K562 (cell line): ENCODE results near the gene NABP1. TPM values are rescaled to one million over a fixed set of nuclear protein-coding genes. Genes with fewer than 3 reads are reported as not detected.

Experiments
- GABPA ChIP-seq: fragments of 200-800 bp; sonication (Bioruptor generic); conservative IDR thresholded peaks from 2 replicates; pipeline ENCODE4 v1.6.1; 2016; ENCODE audit warnings: low read depth, missing genetic modification characterization, missing compliant biosample characterization
- HNRNPK ChIP-seq: fragments of 200-400 bp; formaldehyde crosslinking; IDR thresholded peaks from one replicate; pipeline ENCODE4 v1.6.1; 2018; ENCODE audit warnings: mild to moderate bottlenecking, low read depth, low read length; ENCODE audit not compliant: poor library complexity, severe bottlenecking
- ID3 ChIP-seq, 2 experiments: fragments of 250-450 bp in 1 of 2; fragments of 450-650 bp in 1 of 2; sonication (Bioruptor Pico) in 1 of 2; IDR thresholded peaks; 2 replicates each; pipeline versions ENCODE4 v1.6.1 to v1.8.0; 2016 to 2021; ENCODE audit warnings: mild to moderate bottlenecking in 2 of 2, moderate library complexity in 2 of 2, missing compliant biosample characterization in 1 of 2, missing genetic modification characterization in 1 of 2
- IFI16 ChIP-seq: fragments of 250-450 bp; sonication (Bioruptor Pico); IDR thresholded peaks from 2 replicates; pipeline ENCODE4 v2.1.2; 2022; ENCODE audit warnings: mild to moderate bottlenecking, inconsistent platforms
- KLF16 ChIP-seq: IDR thresholded peaks from 2 replicates; pipeline ENCODE4 v1.6.1; 2016; ENCODE audit warnings: antibody characterized with exemption
- MCM3 ChIP-seq: fragments of 450-650 bp; IDR thresholded peaks from 2 replicates; pipeline ENCODE4 v1.6.1; 2016
- MXI1 ChIP-seq: IDR thresholded peaks from 2 replicates; pipeline ENCODE4 v1.6.1; 2011; ENCODE audit warnings: low read depth, mild to moderate bottlenecking, improper control_type of control experiment, low read length
- MYNN ChIP-seq, 2 experiments: sonication (generic); formaldehyde crosslinking in 1 of 2; IDR thresholded peaks; 2 replicates each; pipeline versions ENCODE4 v1.5.0 to v1.6.1; 2016 to 2020; ENCODE audit warnings: antibody characterized with exemption in 1 of 2, missing genetic modification reagents in 1 of 2
- NELFE ChIP-seq: IDR thresholded peaks from 2 replicates; pipeline ENCODE4 v1.6.1; 2011; ENCODE audit warnings: mild to moderate bottlenecking; ENCODE audit not compliant: insufficient read depth, insufficient read length
- NEUROD1 ChIP-seq: fragments of 150-350 bp; IDR thresholded peaks from 2 replicates; pipeline ENCODE4 v1.6.1; 2014; ENCODE audit warnings: borderline replicate concordance, low read length, low read depth; ENCODE audit not compliant: partially characterized antibody
- NR2F6 ChIP-seq: fragments of 450-650 bp; formaldehyde crosslinking; IDR thresholded peaks from 2 replicates; pipeline ENCODE4 v1.4.0; 2020; ENCODE audit warnings: mild to moderate bottlenecking
- PHTF2 ChIP-seq: fragments of 250-450 bp; sonication (Bioruptor Pico); IDR thresholded peaks from 2 replicates; pipeline ENCODE4 v1.5.0; 2021; ENCODE audit warnings: mild to moderate bottlenecking
- ZNF165 ChIP-seq: fragments of 250-450 bp; sonication (Bioruptor Pico); IDR thresholded peaks from 2 replicates; pipeline ENCODE4 v1.4.0; 2020; ENCODE audit warnings: borderline replicate concordance
- ZNF584 ChIP-seq: fragments of 200-800 bp; sonication (Bioruptor generic); IDR thresholded peaks from 2 replicates; pipeline ENCODE4 v1.6.1; 2016; ENCODE audit warnings: low read depth, mild to moderate bottlenecking, missing genetic modification characterization, missing compliant biosample characterization
- ZNF592 ChIP-seq: fragments of 450-650 bp; IDR thresholded peaks from 2 replicates; pipeline ENCODE4 v1.6.1; 2017; ENCODE audit warnings: antibody characterized with exemption, mild to moderate bottlenecking
- ZNF644 ChIP-seq: fragments of 200-800 bp; sonication (Bioruptor generic); IDR thresholded peaks from 2 replicates; pipeline ENCODE4 v1.6.1; 2016; ENCODE audit warnings: low read depth, missing genetic modification characterization, missing compliant biosample characterization
- ZNF766 ChIP-seq: fragments of 200-800 bp; sonication (Bioruptor generic); conservative IDR thresholded peaks from 2 replicates; pipeline ENCODE4 v1.6.1; 2016; ENCODE audit warnings: missing genetic modification characterization, missing compliant biosample characterization
- polyA plus RNA-seq, 8 experiments: library from polyadenylated mRNA; depleted of rRNA in 4 of 8; stranded (reverse) in 5 of 8; unstranded in 3 of 8; fragments of >200 nt; fragmentation: Nextera tagmentation in 2 of 8; fragmentation: Illumina TruSeq in 1 of 8; extraction: Ambion mirVana in 2 of 8; extraction: Trizol in 1 of 8; gene quantifications; 2 replicates each; pipeline versions ENCODE4 v1.2.1 to v1.2.3, GENCODE V29; 2011 to 2014; ENCODE audit warnings: inconsistent platforms in 1 of 8, missing spikeins in 1 of 8
- total RNA-seq, 7 experiments: library from RNA; depleted of rRNA in 6 of 7; stranded (reverse); fragments of >200 nt in 6 of 7; fragmentation: Illumina TruSeq in 2 of 7; extraction: Trizol in 2 of 7; gene quantifications; 2 replicates each; pipeline versions ENCODE4 v1.2.1 to v1.2.3, GENCODE V29; 2011 to 2021; ENCODE audit warnings: low replicate concordance in 1 of 7
- TF ChIP-seq, protein P1 (sequence below): IDR thresholded peaks from 2 replicates; pipeline ENCODE4 v1.6.1; 2016; ENCODE audit warnings: missing genetic modification characterization, missing compliant biosample characterization
- TF ChIP-seq, protein P2 (sequence below): IDR thresholded peaks from 2 replicates; pipeline ENCODE4 v1.6.1; 2012; ENCODE audit warnings: low read depth, low read length, improper control_type of control experiment, borderline replicate concordance

Gene NABP1
- total and polyA plus RNA-seq, 9 of the 15 experiments (the other 6 are each of a cell fraction or from before 2014, with no cell fraction given): 12.8 to 44.0 (median 20.2) TPM

DNA sequence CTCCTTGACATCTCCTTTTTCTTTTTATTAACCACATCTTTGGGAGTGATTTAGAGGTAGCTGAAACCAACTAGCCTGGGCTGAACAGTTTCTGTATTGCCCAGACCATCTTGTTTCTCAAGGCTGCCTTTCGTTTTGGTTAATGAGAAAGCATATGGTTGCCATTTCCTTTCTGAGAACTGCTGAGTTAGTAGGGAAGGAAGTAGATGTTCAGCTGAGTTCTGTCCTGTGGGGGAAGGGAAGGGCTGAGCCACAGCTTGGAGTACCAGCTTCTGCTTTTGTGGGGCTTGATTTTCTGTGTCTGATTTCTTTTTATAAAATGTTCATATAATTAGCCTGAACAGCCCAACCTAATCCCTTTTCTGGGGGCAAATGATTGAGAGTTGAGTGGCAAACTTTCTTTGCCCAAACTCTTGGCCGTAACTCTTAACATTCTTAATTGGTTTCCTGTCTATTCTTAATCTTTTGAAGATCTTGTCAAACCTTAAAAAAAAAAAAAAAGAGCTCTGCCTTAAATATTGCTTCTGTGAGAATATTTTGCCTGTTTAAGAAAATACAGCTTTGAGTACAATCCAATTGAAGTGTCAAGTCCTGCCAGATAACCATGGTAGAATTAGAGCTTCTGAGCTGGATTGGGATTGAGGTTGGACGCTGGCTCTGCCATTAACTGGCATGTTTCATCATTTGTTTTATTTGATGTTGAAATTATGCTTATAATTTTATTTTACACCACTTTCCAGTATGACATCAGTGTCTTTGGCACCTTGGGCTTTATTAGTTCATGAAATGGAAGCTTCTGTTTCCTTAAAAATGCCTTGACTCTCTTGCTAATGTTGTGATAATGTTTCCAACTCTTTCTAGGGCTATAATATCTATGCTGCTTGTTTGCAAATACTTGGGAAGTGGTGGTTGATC is 1.9 kb upstream of the NABP1 start (continued):
- TF ChIP-seq ZNF592: peak; percentile 89
- no peak for TF ChIP-seq ID3 (CRISPR knock-in tag; IDR thresholded peaks at IDR 0.05)
- TF ChIP-seq ID3 (tag; IDR thresholded peaks at IDR 0.05): peak; percentile 61; the same call in 1 of the 2 replicates
- TF ChIP-seq MCM3: no peak
- no peak for TF ChIP-seq NELFE
- peak; percentile 64 for TF ChIP-seq ZNF766 (CRISPR knock-in tag)
- TF ChIP-seq NR2F6 (CRISPR knock-in tag): no peak
- TF ChIP-seq GABPA (tag): peak; percentile 72
- TF ChIP-seq, protein P1, sequence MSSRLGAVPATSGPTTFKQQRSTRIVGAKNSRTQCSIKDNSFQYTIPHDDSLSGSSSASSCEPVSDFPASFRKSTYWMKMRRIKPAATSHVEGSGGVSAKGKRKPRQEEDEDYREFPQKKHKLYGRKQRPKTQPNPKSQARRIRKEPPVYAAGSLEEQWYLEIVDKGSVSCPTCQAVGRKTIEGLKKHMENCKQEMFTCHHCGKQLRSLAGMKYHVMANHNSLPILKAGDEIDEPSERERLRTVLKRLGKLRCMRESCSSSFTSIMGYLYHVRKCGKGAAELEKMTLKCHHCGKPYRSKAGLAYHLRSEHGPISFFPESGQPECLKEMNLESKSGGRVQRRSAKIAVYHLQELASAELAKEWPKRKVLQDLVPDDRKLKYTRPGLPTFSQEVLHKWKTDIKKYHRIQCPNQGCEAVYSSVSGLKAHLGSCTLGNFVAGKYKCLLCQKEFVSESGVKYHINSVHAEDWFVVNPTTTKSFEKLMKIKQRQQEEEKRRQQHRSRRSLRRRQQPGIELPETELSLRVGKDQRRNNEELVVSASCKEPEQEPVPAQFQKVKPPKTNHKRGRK (tag): no peak
- TF ChIP-seq KLF16: no peak
- TF ChIP-seq ZNF644 (tag): peak; percentile 60; the same call in 1 of the 2 replicates
- TF ChIP-seq MXI1: no peak
- no peak for TF ChIP-seq ZNF165 (CRISPR knock-in tag)
- no peak for TF ChIP-seq NEUROD1
- TF ChIP-seq, protein P2, sequence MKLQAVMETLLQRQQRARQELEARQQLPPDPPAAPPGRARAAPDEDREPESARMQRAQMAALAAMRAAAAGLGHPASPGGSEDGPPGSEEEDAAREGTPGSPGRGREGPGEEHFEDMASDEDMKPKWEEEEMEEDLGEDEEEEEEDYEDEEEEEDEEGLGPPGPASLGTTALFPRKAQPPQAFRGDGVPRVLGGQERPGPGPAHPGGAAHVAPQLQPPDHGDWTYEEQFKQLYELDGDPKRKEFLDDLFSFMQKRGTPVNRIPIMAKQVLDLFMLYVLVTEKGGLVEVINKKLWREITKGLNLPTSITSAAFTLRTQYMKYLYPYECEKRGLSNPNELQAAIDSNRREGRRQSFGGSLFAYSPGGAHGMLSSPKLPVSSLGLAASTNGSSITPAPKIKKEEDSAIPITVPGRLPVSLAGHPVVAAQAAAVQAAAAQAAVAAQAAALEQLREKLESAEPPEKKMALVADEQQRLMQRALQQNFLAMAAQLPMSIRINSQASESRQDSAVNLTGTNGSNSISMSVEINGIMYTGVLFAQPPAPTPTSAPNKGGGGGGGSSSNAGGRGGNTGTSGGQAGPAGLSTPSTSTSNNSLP: no peak
- TF ChIP-seq IFI16 (CRISPR knock-in tag): no peak
- no peak for TF ChIP-seq MYNN (IDR thresholded peaks at IDR 0.05)
- TF ChIP-seq MYNN (CRISPR knock-in tag; IDR thresholded peaks at IDR 0.05): no peak
- no peak for TF ChIP-seq PHTF2 (CRISPR knock-in tag)
- no peak for TF ChIP-seq HNRNPK
- TF ChIP-seq ZNF584: no peak
